Measurements from ENCODE around the gene EYS. TPM values are rescaled to one million over a fixed set of nuclear protein-coding genes. Genes with fewer than 3 reads are reported as not detected.

EYS gene
- total and polyA plus RNA-seq, 9 of the 15 experiments (the other 6 are each of a cell fraction or from before 2014, with no cell fraction given) = 0.03 to 0.36 (median 0.10) TPM; not detected in 2

- TF ChIP-seq, protein P1, sequence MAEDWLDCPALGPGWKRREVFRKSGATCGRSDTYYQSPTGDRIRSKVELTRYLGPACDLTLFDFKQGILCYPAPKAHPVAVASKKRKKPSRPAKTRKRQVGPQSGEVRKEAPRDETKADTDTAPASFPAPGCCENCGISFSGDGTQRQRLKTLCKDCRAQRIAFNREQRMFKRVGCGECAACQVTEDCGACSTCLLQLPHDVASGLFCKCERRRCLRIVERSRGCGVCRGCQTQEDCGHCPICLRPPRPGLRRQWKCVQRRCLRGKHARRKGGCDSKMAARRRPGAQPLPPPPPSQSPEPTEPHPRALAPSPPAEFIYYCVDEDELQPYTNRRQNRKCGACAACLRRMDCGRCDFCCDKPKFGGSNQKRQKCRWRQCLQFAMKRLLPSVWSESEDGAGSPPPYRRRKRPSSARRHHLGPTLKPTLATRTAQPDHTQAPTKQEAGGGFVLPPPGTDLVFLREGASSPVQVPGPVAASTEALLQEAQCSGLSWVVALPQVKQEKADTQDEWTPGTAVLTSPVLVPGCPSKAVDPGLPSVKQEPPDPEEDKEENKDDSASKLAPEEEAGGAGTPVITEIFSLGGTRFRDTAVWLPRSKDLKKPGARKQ (CRISPR knock-in tag; IDR thresholded peaks at IDR 0.05) = no peak
- TF ChIP-seq, protein P2, sequence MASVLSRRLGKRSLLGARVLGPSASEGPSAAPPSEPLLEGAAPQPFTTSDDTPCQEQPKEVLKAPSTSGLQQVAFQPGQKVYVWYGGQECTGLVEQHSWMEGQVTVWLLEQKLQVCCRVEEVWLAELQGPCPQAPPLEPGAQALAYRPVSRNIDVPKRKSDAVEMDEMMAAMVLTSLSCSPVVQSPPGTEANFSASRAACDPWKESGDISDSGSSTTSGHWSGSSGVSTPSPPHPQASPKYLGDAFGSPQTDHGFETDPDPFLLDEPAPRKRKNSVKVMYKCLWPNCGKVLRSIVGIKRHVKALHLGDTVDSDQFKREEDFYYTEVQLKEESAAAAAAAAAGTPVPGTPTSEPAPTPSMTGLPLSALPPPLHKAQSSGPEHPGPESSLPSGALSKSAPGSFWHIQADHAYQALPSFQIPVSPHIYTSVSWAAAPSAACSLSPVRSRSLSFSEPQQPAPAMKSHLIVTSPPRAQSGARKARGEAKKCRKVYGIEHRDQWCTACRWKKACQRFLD (CRISPR knock-in tag; IDR thresholded peaks at IDR 0.05) = no peak
- TF ChIP-seq E2F3 (CRISPR knock-in tag; IDR thresholded peaks at IDR 0.05) (no peak), MEIS2 (IDR thresholded peaks at IDR 0.05; ENCODE audit: partially characterized antibody) (no peak), ARID4B (CRISPR knock-in tag; IDR thresholded peaks at IDR 0.05) (no peak), ASH1L (IDR thresholded peaks at IDR 0.05; ENCODE audit: borderline replicate concordance, low read depth, partially characterized antibody) (no peak), SNAPC5 (CRISPR knock-in tag; IDR thresholded peaks at IDR 0.05) (no peak), MTA3 (IDR thresholded peaks at IDR 0.05; ENCODE audit: borderline replicate concordance) (no peak), ZNF764 (CRISPR knock-in tag; IDR thresholded peaks at IDR 0.05; ENCODE audit: low read depth) (no peak)
- TF ChIP-seq, protein P3, sequence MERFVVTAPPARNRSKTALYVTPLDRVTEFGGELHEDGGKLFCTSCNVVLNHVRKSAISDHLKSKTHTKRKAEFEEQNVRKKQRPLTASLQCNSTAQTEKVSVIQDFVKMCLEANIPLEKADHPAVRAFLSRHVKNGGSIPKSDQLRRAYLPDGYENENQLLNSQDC (CRISPR knock-in tag; IDR thresholded peaks at IDR 0.05) = no peak
Observed at GRCh38 chr6:64006246-64006645, 1700.8 kb downstream of the EYS start (continued).
